Heart right ventricle (tissue), 16 donors: ENCODE data around the gene HIVEP2. TPM values are rescaled to one million over a fixed set of nuclear protein-coding genes. Genes with fewer than 3 reads are reported as not detected.
A peak's percentile ranks its signal among the peaks of the same experiment; 100 is the strongest.

ENCODE experiments used
- ATAC-seq, 8 donors: fragments of 200-7000 bp; cut with Tn5 transposase; one replicate each; pipeline ENCODE4 v1.9.1; 2020; ENCODE audit warnings: mild to moderate bottlenecking in 8 of 8, moderate library complexity in 8 of 8, moderate number of reproducible peaks in 1 of 8
- DNase-seq, 2 donors: peaks; one replicate each; pipeline ENCODE4 v3.0.0-alpha.2; 2020
- H3K27ac ChIP-seq, 10 donors: fragments of 200-600 bp; sonication (generic) in 2 of 10; one replicate each; pipeline versions ENCODE4 v1.5.0 to v1.8.0; 2020 to 2022; ENCODE audit warnings: mild to moderate bottlenecking in 3 of 10
- H3K27me3 ChIP-seq, 7 donors: fragments of 200-600 bp; one replicate each; pipeline ENCODE4 v1.8.0; 2021 to 2022; ENCODE audit warnings: mild to moderate bottlenecking in 2 of 7
- H3K36me3 ChIP-seq, 9 donors: fragments of 200-600 bp; sonication (generic) in 1 of 9; one replicate each; pipeline versions ENCODE4 v1.5.0 to v1.8.0; 2020 to 2022; ENCODE audit warnings: mild to moderate bottlenecking in 2 of 9
- H3K4me1 ChIP-seq, 9 donors: fragments of 200-600 bp; sonication (generic) in 1 of 9; one replicate each; pipeline versions ENCODE4 v1.5.0 to v1.8.0; 2020 to 2022; ENCODE audit warnings: mild to moderate bottlenecking in 4 of 9
- H3K4me3 ChIP-seq, 10 donors: fragments of 200-600 bp; sonication (generic) in 2 of 10; one replicate each; pipeline versions ENCODE4 v1.5.0 to v1.8.0; 2020 to 2022; ENCODE audit warnings: mild to moderate bottlenecking in 7 of 10, moderate library complexity in 2 of 10
- H3K9me3 ChIP-seq, 11 donors: fragments of 200-600 bp in 10 of 11; sonication (generic) in 2 of 11; one replicate each; pipeline versions ENCODE4 v1.5.0 to v1.8.0; 2013 to 2022; ENCODE audit warnings: mild to moderate bottlenecking in 2 of 11, control low read depth in 1 of 11, moderate library complexity in 1 of 11
- CTCF ChIP-seq, 9 donors: fragments of 200-600 bp; sonication (generic) in 2 of 9; IDR thresholded peaks; one replicate each; pipeline versions ENCODE4 v1.5.0 to v1.8.0; 2021 to 2022; ENCODE audit warnings: antibody characterized with exemption in 9 of 9, mild to moderate bottlenecking in 5 of 9, moderate library complexity in 1 of 9
- WGBS, 2 donors: extraction: QIAGEN DNeasy Blood & Tissue Kit; methylation state at CpG; one replicate each; pipeline ENCODE4 v1.1.7; 2013; ENCODE audit warnings: inconsistent platforms in 1 of 2; 5-methylcytosine and 5-hydroxymethylcytosine counted together
- intact Hi-C, 10 donors: fragments of 100-400 bp; cut with DNase I; formaldehyde crosslinking; loops; one replicate each; pipeline versions ENCODE4 v1.11.1 to v1.14.2; 2022
- polyA plus RNA-seq, 2 donors: library from polyadenylated mRNA; stranded (reverse); fragments of 200-250 nt; gene quantifications; one replicate each; pipeline ENCODE4 v1.2.3, GENCODE V29; 2013
- total RNA-seq, 10 donors: library from RNA; stranded (reverse); fragmentation: NEBNext Ultra II Directional in 3 of 10; extraction: Animal tissue kit (Norgen Biotek cat#: 25700) in 3 of 10; gene quantifications; one replicate each; pipeline versions ENCODE4 v1.2.1 to v1.2.4, GENCODE V29; 2021 to 2023
- donor health status: Arrhythmogenic right ventricular cardiomyopathy.
- donor health status: ischemic (EF 13 %, LVEDD 7.1; RV severe dilation, severe dysfunction).
- donor health status: healthy with polysubstance abuse.
- donor health status: DM: no; HTN: yes; CAD: no.
- donor health status: DM: no; HTN: no; CAD: no.
- donor health status: ischemic (EF 25% LVEDD 6.9; RV normal size, moderate dysfunction).
- donor health status: ischemic (EF 25% LVEDD 5.7; RV mildly dilated, moderate dysfunction).
- donor health status: healthy.
- donor health status: DM: yes; HTN: yes; CAD: no.
- donor health status: Ischemic cardiomyopathy.
- donor health status: ischemic (EF 35%, LVEDD 5.7; RV mildly dilated, moderate dysfunction).
- donor health status: nonischemic (EF 11% LVEDD 7.7; RV severe dilation, severe dysfunction).
- donor health status: DM: yes; HTN: yes; CAD: no.
- donor health status: PGD.
- donor health status: ischemic (EF 29% LVEDD 5.4; RV normal size, mild dysfunction).
- donor health status: nonischemic (EF 23%, LVEDD 6.1; RV moderate dilation, normal function).

Gene HIVEP2
- total and polyA plus RNA-seq, 12 donors, result 2.1 to 31.6 (median 21.2) TPM

- Histone ChIP-seq H3K36me3 (no peaks in the 10 kb centered on the region), H3K4me3 (no peak overlapping the region), H3K9me3 (peaks cover 0 to 3% (median 0%) of the 10 kb centered on the region in 11 donors), H3K4me1 (peaks cover 0 to 63% (median 27%) of the 10 kb centered on the region in 9 donors), H3K27me3 (no peaks in the 10 kb centered on the region), H3K27ac (peak overlapping the region in 1 of 10 donors; percentile 23)
- no peak for TF ChIP-seq CTCF (IDR thresholded peaks at IDR 0.05)
- DNase-seq (no peak), ATAC-seq (no peak)
- 75 to 81% methylated on average over 3 of the region's 3 CpGs for WGBS, 2 donors
- intact Hi-C loops, result loop anchor here in 9 of 10 donors (5.0 to 10.0 kb wide), 8 partner anchors 53 to 484 kb away; no protein-coding TSS in a partner anchor
These were observed 4.5 kb downstream of the HIVEP2 start for GRCh38 chr6:142940487-142940886.

GRCh38 chr6:142938510-142938909 lies 6.5 kb downstream of the HIVEP2 start:
- peaks cover 0 to 3% (median 0%) of the 10 kb centered on the region in 11 donors for H3K9me3 ChIP-seq
- H3K4me3 ChIP-seq, result no peak overlapping the region
- no peaks in the 10 kb centered on the region for H3K27me3 ChIP-seq
- no peak for DNase-seq
- no peaks in the 10 kb centered on the region for H3K36me3 ChIP-seq
- H3K4me1 ChIP-seq, result peaks cover 4 to 73% (median 38%) of the 10 kb centered on the region in 9 donors
- no peak for TF ChIP-seq CTCF (IDR thresholded peaks at IDR 0.05)
- no peak overlapping the region for H3K27ac ChIP-seq
- intact Hi-C loops, result no loop called here
- ATAC-seq, result no peak
- WGBS, 2 donors, result 81 to 89% methylated on average over 5 of the region's 5 CpGs

- Histone ChIP-seq H3K4me1 (peaks cover 4 to 73% (median 38%) of the 10 kb centered on the region in 9 donors), H3K4me3 (no peak overlapping the region), H3K27ac (no peak overlapping the region), H3K36me3 (no peaks in the 10 kb centered on the region), H3K9me3 (peaks cover 0 to 3% (median 0%) of the 10 kb centered on the region in 11 donors), H3K27me3 (no peaks in the 10 kb centered on the region)
- no peak for ATAC-seq
- 87 to 93% methylated on average over 5 of the region's 5 CpGs for WGBS, 2 donors
- intact Hi-C loops, result no loop called here
- DNase-seq, result no peak
- TF ChIP-seq CTCF (IDR thresholded peaks at IDR 0.05), result no peak
These were observed 7.0 kb downstream of the HIVEP2 start for GRCh38 chr6:142937986-142938385.

- intact Hi-C loops, result no loop called here
- DNase-seq (no peak), ATAC-seq (peak in 1 of 8 donors; percentile 5)
- no peaks in the 10 kb centered on the region for H3K36me3 ChIP-seq
- no peaks in the 10 kb centered on the region for H3K27me3 ChIP-seq
- H3K4me1 ChIP-seq, result peaks cover 4 to 60% (median 34%) of the 10 kb centered on the region in 9 donors
- H3K27ac ChIP-seq, result no peak overlapping the region
- TF ChIP-seq CTCF (IDR thresholded peaks at IDR 0.05), result no peak
- 97% methylated on average over 21 of the region's 21 CpGs for WGBS, 2 donors
- H3K4me3 ChIP-seq, result peak overlapping the region in 1 of 10 donors; percentile 4
- peaks cover 0 to 3% (median 0%) of the 10 kb centered on the region in 11 donors for H3K9me3 ChIP-seq
These were observed 9.1 kb downstream of the HIVEP2 start for GRCh38 chr6:142935553-142936517.
